T-helper 1 cell treated with Interleukin-12 subunit alpha and Interleukin-12 subunit beta and Interleukin-4 antibody, amounts not matched to agents 30 ng/mL and 1 ng/mL, for 36 hours (primary cell): ENCODE results near the gene PPM1L. TPM values are rescaled to one million over a fixed set of nuclear protein-coding genes. Genes with fewer than 3 reads are reported as not detected.

ENCODE experiments used
- intact Hi-C: fragments of 100-400 bp; cut with micrococcal nuclease; formaldehyde crosslinking; loops from one replicate; pipeline ENCODE4 v1.15.1; 2024
- total RNA-seq: library from RNA; stranded (reverse); gene quantifications from 2 replicates; pipeline ENCODE4 v1.2.3, GENCODE V29; 2022

The PPM1L gene
- total RNA-seq, 1 donor from 2014 or later: 6.3 TPM

DNA sequence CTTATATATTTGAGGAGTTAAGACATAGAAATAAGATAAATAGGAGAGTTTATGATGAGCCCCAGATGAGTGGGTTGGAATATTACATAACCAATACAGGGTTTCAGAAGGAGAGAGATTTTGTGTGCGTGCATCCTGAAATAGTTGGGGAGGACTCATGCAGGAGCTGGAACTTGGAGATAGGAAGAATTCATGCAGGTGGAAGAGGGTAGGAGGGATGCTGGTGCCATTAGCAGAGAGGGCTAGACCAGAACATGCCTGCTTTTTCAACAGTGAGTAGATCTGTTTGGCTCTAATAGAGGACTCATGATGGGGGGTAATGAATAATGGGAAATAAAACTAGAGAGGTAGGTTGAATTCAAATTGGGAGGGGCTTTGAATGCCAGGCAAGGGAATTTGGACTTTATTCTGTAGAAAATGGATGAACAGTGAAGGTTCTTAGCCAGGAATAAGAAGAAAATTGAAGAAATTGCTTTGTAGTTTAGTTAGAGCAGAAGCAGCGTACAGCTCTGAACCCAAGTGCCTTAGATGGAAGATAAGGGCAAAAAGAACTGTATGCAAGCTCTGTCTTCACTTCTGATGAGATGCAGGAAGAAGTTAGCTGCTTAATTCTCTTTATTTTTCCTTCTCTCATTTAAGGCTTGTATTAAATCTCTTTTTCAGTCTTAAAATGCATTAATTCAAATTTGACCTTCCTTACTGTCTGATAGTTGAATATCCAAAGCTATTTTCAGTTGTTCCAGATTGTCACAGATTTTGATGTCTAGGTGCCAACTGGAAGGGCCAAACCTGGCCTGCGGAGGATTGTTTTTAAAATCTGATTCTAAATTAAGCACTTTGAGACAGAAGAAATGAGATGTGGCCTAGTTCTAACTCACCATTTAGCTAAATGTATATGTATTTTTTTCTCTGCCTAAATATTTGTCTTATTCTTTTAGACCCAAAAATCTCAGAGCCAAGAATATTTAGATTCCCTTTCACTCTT, 86.3 kb downstream of the PPM1L start:
- intact Hi-C loops: no loop called here

DNA sequence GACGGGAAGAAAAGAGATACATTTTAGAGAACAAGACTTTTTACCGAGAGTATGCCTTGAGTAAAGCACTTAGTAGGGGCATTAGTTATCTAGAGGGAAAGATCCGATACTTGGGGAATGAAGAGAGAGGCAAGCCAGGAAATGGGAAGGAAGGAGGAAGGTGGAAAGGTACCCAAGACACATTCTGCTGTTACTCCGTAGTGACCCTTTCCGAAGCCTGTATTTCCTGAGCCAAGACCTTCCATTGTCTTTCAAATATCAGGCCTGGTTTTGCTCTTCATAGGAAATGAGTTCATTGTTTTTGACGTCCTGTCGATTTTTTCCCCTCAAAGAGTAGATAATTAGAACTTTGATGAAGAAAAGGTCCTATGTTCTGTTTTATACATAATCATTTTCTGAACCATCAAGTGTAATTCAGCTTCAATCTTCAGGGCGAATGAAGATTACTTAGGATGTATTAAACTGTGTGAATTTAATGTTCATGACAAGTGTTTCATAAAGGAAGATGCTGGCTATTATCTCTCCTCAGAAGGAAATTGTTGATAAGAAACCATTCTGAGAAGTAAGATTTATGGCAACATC, 95.7 kb downstream of the PPM1L start:
- intact Hi-C loops: no loop called here

DNA sequence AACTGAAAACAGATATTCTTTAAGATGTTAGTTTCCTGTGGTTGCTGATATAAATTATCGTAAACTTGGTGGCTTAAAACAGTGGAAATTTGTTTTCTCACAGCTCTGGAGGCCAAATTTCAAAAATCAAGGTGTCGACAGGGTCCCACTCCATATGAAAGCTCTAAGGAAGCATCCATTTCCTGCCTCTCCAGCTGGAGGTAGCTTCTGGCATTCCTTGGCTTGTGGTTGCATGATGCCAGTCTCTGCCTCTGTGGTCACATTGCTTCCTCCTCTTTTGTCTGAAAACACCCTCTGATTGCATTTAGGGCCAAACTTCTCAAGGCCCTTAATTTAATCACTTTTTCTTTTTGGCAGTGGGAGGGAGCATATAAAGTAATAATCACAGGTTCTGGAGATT, 96.8 kb downstream of the PPM1L start:
- intact Hi-C loops: no loop called here

DNA sequence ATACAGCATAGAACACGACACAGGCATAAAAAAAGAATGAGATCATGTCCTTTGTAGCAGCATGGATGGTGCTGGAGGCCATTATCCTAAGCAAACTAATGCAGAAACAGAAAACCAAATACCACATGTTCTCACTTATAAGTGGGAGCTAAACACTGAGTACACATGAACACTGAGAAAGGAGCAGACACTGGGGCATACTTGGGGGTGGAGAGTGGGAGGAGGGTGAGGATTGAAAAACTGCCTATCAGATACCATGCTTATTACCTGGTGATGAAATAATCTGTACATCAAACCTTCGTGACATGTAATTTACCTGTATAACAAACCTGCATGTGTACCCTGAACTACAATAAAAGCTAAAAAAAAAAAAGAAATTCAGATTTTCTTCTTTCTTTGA, 100.4 kb downstream of the PPM1L start:
- intact Hi-C loops: no loop called here

DNA sequence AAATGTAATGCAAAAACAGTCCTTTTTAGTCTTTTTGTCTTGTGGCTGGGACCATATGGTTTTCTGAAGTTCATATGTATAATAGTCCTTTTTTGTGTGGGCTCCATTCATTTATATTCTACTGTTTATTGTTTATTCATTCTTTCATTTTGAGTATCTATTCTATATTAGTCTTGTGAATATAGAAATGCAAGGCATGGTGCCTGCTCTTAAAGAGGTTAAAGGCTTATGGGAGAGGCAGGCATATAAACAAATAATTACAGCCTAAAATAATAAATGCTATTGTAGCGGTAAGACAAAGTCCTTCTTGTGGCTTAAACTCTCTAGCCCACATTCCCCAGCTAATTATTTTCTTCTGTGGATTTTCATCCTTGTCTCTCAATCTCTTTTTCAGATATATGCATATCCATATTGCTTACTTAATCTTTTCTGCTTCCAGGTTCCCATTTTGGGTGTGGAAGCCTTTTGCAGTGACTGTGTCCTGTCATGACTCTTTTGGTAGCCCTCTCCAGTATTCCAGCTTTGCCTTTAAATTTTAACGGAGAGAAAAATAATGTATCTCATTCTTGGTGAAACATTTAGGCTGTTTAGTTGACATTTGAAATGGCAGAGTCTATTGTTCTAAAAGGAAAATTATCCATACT, 101.6 kb downstream of the PPM1L start:
- intact Hi-C loops: no loop called here

DNA sequence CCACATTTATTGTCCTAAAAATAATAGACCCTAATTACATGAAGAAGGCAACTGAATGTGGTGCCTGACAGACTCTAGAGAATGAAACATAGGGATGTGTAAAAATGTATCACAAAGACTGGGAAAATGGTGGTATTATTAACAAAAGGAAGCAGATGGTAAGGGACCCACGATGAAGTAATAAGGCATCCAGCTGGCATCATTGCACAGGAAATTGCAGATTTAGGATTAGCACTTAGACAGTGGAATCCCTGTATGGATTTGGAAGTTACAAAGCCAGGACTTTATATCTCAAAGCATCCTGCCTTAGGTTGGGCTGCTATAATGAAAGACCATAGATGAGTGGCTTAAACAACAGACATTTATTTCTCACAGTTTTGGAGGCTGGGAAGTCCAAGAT, 104.3 kb downstream of the PPM1L start:
- intact Hi-C loops: no loop called here

DNA sequence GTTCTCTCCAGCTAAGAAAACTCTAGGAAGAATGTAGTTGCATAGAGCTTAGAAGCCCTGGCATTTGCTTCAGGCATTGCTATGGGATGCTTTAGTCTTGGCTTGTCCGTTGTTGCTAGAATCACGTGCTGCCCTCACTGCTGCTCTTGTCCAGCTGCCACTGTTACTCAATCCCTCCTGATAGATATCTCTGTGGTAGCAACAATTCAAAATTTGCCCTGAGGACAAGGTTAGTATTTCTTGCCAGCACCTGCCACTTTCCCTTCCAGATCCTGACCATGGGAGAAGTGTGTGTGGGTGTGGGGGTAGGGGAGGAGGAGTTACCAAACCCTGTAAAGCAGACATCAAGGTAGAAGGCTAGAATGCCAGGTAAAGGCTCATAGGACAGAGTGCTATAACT, 113.8 kb downstream of the PPM1L start:
- intact Hi-C loops: no loop called here

DNA sequence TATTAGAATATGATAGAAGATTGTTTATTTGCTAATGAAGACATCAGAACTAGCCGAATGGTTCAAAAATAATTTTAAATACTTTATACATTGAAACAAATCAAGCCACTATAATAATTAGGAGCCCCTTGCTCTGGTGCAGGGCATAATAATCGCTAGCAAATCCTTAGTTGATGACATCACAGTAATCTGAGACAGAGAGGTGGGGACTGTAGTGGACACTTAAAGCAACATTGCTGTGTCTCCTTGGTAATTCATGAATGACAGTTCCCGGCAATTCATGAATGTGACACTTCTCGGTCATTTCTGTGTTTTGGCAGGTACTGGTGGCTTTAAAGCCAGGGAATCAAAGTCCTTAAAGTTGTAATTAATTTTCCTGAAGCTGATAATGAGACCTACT, 114.3 kb downstream of the PPM1L start:
- intact Hi-C loops: no loop called here

DNA sequence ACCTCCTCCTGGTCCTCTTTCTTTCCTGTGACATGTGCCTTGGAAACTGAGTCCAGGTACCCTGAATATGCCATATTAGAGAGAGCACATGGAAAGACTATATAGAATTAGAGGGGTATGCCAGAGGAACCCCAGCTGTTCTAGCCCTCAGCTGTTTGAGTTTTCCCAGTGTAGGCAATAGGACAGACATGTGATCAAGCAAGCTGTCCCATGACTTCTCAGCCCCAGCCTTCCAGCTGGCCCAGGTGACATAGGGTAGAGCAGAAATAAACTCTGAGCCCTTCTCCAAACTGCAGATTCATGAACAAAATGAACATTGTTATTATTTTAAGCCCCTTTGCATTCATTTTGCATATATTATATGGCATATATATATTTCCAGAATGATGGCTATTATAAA, 118.7 kb downstream of the PPM1L start:
- intact Hi-C loops: no loop called here

DNA sequence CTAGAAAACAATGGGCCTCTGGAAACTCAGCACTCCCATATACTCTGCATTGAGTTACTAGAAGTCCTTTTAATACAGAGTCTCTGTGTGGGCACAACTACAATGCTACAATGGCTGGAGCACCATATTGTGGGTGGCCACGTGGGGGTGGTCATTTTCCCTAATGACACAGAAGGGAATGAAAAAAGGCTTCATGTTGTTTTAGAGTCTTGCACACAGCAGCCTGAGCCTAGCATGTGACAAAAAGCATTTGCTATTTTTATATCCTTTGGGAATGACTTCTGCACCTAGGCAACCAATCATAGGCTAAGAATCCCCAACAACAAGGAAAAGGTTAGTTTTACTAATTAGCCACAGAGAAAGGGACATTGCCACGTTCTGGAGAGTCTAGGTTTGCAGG, 120.6 kb downstream of the PPM1L start:
- intact Hi-C loops: no loop called here

DNA sequence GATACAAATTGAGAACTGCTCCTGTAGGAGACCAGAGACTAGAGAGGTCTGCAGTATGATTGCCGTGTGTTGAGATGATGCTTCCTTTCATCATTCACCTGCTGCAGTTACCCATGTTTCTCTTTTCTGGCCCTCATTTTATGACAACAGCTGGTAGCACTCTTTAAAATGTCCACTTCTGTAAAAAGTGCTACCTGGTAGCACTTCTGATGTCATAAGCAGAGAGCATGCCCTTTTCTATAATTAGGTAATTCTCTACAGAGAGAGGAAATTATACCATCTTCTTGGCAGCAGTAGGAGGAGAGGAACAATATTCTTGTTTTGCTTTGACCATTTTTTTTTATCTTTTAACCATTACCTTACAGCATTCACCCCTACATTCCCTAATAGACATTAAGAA, 123.8 kb downstream of the PPM1L start:
- intact Hi-C loops: no loop called here

DNA sequence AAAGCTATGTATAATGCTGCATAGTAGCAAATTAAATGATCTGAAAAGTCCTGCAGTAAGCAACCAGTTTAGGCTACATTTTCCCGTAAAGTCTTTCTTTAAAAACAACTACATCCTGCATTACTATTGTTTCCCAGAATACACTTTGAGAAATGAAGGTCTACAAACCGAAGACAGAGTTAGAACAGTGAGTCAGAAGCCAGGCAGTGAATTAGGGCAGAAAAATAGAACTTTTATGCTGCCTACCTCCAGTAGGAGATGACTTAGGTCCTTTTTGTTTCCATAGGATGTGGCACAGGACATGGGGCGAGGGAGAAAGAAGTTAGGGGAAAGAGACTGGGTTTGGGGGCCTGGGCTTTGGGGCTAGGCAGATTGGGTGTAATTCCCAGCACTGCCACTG, 127.3 kb downstream of the PPM1L start:
- intact Hi-C loops: no loop called here

DNA sequence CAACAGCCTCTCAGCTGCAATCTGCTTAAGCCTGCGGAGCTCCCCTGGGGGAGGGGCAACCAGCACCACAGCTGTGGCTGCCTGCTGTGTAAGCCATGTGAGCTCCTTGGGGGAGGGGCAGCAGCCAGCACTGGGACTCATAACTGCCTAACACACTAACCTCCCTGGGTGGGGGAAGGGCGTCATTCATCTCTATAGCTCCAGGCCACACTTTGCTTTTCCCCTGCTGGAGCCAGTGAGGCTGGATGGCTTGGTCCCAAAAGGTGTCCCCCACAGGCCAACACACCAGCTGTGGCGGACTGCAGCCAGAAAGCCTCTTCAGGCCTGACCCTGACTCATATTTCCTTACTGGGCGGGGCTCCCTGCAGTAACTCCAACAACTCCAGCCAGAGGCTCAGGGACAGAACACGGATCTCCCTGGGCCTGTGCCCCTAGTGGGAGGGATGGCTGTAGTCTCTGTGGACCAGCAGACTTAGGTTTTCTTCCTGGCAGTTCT, 129.8 kb downstream of the PPM1L start:
- intact Hi-C loops: no loop called here

DNA sequence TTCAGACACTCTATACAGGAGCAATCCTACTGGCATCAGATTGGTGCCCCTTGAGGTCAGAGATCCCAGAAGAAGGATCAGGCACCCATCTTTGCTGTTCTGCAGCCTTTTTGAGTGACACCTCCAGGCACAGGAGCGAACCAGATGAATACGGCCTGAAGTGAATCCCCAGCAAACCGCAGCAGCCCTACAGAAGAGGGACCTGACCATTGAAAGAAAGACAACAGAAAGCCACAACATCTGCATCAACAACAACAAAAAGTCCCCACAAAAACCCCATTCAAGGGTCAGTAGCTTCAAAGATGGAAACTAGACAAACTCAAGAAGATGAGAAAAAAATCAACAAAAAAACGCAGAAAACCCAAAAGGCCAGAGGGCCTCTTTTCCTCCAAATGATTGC, 130.4 kb downstream of the PPM1L start:
- intact Hi-C loops: no loop called here

DNA sequence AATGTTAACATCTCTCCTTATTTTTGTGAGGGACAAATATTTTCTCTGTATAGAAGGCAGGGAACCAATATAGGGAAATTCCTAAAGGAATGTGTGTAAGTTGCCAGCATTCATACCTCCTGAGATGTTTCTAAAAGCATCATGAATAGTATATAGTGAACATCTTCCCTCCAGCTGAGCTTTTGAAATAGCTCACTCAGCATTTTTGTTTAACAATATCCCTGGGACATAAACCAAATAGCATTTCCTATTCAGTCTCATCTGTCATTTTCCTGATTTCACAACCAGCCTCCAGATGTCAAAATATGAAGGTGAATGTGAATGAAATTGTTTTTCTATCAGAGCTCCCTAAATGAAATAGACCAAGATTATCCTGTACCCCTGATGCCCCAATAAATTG, 137.2 kb downstream of the PPM1L start:
- intact Hi-C loops: no loop called here

DNA sequence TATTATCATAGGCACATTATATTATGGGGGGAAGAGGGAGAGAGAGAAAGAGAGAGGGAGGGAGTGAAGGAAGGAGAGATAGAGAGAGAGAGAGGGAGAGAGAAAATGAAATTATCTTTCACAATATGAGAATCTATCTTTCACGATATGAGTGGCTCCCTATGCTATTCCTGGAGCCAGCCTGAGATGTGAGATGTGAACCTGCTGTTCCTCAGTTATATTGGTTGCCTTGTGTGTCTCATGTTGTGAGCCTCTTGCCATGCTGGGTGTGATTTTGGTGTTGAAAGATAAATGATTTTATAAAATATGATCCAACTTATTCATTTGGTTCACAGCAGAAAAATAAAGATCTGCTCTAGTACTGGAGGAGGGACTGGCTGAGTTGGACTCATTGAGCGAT, 148.7 kb downstream of the PPM1L start:
- intact Hi-C loops: no loop called here

DNA sequence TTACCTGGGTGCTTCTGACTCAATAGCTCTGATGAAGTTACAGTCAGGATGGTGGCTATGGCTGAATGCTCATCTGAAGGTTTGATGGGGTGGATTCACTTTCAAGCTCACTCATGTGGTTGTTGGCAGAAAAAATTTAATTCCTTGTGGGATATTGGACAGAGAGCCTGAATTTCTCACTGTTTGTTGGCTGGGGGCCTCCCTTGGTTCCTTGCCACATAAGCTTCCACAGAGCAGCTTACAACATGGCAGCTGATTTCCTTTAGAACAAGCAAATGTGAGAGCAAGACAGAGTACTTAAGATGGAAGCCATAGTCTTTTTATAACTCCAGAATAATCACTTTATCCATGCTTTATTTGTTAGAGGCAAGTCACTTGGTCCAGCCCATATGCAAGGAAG, 150.6 kb downstream of the PPM1L start:
- intact Hi-C loops: no loop called here

DNA sequence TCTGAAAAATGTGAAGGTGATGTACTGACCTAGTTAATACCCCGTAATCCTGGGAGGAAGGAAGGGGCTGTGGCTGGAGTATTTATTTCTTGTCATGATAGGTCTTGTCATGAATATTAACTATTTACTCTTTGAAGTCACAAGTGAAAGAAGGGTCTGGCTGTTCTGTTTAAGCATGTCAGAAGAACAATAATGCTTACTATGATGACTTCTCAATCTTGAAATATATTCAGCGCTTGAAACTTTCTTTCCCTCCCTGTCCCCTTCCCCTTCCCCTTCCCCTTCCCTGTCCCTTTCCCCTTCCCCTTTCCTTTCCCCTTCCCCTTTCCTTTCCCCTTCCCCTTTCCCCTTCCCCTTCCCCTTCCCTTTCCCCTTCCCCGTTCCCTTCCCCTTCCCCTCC, 153.9 kb downstream of the PPM1L start:
- intact Hi-C loops: no loop called here

DNA sequence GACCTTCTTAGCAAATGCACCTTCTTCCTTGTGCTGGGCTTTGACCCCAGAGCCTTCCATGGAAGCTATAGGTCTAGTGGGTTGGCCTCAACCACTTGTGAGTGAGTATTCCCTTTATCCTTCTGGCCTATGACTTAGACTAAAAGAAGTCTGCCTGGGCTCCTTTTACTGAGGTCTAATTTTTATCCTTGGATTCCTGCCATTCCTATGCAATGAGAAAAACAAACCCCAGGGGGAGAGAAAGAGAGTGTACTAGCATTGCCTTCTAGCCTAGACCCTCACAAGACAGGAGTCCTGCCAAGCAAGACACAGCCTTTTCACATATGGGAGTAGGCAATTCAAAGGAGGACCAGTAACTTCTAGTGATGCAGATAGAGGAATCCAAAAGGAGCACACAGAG, 155.4 kb downstream of the PPM1L start:
- intact Hi-C loops: no loop called here

DNA sequence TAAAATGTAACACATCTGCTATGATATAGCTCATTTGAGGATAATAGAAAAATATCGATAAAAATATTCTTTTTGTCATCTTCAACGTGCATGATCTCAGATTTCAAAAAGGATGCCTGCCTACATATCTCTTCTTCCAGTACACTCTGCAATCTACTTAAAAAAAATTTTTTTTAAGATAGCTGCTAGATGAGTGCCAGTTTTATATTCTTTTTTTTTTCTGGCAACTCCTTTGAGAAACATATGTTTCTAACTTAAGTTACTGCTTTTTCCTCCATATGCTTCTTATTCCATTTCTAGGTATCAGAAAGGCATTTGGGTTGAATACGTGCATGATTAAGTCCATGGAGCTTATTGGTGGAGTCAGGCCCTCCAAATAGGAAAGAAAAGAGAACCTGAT, 160.4 kb downstream of the PPM1L start:
- intact Hi-C loops: no loop called here

DNA sequence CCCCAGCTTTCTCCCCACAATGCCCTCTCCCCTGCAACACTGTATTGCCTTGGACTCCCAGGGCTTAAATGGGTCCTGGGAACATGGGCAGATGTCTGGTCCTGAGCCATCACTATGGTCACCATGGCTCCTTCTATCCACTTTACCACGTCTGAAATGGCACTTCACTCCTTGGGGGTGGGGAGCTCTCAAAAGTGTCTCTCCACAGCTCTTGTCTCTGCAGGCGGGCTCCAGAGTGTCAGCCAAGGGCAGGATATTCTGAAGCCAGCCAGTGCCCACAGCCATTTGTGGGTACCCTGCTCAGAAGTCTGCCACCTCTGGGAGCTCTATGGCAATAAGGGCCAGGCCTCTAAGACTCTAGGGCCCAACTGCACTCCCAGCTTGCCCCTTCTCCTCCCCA, 163.9 kb downstream of the PPM1L start:
- intact Hi-C loops: no loop called here

DNA sequence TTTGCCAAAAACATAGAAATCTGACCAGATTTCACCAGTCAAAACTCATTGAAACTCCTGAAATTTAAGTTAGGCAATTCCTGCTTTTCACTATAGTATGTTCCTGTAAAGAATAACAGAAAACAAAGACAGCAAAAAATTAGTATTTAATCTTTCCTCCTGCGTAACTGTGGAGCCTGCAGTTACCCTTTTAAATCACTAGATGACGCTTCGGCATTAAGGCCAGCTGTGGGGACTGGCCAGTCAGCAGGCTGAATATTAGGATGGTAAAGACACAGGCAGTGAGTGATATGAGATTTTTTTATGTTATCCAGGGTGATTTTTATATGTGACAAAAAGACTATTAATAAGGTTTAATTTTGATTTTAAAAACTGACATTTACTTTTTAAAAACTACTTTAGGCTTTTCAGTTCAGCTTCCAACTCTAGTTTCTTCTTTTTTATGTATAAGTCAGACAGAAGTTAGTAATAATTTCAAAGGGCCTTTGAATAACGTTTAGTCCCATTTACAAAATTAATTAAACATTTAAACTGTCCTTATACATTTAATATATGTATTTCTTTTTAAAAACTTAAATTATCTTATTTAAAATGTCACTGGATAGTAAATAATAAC, 165.1 kb downstream of the PPM1L start:
- intact Hi-C loops: no loop called here
